Measurements from ENCODE around the gene PDE4B. TPM values are rescaled to one million over a fixed set of nuclear protein-coding genes. Genes with fewer than 3 reads are reported as not detected.

Gene PDE4B
- total and polyA plus RNA-seq, 12 donors: 2.0 to 63.2 (median 15.3) TPM

DNA sequence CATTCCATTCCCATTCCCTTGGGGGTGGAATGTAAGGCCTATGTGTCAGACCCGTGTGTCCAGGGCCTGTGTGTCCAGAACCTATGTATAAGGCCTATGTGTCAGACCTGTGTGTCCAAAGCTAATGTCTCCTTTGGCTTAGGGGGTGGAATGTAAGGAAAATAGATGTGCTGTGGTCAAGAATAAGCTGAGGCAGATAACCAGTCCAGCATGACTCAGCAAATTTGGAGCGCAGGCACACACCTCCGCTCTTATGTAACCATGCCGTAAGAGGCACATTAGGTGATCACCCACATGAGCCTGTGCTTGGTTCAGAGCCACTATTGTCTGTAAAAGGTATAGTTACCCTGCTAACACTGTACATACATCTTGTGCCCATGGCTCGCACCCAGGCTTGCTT lies 590.5 kb downstream of the PDE4B start:
- Histone ChIP-seq H3K36me3 (no peaks in the 10 kb centered on the region), H3K4me1 (peaks cover 0 to 38% (median 0%) of the 10 kb centered on the region in 9 donors), H3K27ac (no peak overlapping the region), H3K4me3 (no peak overlapping the region), H3K9me3 (peaks cover 0 to 17% (median 6%) of the 10 kb centered on the region in 11 donors), H3K27me3 (no peaks in the 10 kb centered on the region)
- TF ChIP-seq, protein P1, sequence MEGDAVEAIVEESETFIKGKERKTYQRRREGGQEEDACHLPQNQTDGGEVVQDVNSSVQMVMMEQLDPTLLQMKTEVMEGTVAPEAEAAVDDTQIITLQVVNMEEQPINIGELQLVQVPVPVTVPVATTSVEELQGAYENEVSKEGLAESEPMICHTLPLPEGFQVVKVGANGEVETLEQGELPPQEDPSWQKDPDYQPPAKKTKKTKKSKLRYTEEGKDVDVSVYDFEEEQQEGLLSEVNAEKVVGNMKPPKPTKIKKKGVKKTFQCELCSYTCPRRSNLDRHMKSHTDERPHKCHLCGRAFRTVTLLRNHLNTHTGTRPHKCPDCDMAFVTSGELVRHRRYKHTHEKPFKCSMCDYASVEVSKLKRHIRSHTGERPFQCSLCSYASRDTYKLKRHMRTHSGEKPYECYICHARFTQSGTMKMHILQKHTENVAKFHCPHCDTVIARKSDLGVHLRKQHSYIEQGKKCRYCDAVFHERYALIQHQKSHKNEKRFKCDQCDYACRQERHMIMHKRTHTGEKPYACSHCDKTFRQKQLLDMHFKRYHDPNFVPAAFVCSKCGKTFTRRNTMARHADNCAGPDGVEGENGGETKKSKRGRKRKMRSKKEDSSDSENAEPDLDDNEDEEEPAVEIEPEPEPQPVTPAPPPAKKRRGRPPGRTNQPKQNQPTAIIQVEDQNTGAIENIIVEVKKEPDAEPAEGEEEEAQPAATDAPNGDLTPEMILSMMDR (IDR thresholded peaks at IDR 0.05): no peak
- no peak for DNase-seq
- WGBS, 2 donors: 92 to 96% methylated on average over 5 of the region's 5 CpGs
- no peak for ATAC-seq
- intact Hi-C loops (cut with DNase I): no loop called here

DNA sequence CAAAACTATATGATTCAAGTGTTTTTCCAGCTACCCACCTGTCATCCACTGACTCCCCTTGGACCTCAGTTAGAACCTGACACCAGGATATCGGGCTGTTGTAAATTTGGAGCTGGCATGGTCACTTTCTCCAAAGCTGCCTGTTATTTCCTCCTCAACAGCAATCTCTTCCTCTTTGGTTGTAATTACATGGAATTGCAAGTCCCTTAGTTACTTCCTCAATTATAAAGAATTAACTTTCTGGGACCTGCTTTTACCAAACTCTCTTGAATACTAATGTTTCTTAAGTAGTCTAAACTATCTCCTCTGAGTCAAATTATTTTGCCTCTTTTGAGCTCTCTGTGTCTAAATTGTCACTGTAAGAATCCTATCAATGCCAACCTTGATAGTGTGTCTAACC lies 590.9 kb downstream of the PDE4B start:
- no peak overlapping the region for H3K4me3 ChIP-seq
- H3K9me3 ChIP-seq: peaks cover 0 to 17% (median 6%) of the 10 kb centered on the region in 11 donors
- TF ChIP-seq, protein P1 (IDR thresholded peaks at IDR 0.05): no peak
- H3K27ac ChIP-seq: no peak overlapping the region
- no peaks in the 10 kb centered on the region for H3K36me3 ChIP-seq
- intact Hi-C loops (cut with DNase I): no loop called here
- 81 to 90% methylated on average over 1 of the region's 1 CpG for WGBS, 2 donors
- H3K27me3 ChIP-seq: no peaks in the 10 kb centered on the region
- DNase-seq (no peak), ATAC-seq (no peak)
- peaks cover 0 to 38% (median 0%) of the 10 kb centered on the region in 9 donors for H3K4me1 ChIP-seq

DNA sequence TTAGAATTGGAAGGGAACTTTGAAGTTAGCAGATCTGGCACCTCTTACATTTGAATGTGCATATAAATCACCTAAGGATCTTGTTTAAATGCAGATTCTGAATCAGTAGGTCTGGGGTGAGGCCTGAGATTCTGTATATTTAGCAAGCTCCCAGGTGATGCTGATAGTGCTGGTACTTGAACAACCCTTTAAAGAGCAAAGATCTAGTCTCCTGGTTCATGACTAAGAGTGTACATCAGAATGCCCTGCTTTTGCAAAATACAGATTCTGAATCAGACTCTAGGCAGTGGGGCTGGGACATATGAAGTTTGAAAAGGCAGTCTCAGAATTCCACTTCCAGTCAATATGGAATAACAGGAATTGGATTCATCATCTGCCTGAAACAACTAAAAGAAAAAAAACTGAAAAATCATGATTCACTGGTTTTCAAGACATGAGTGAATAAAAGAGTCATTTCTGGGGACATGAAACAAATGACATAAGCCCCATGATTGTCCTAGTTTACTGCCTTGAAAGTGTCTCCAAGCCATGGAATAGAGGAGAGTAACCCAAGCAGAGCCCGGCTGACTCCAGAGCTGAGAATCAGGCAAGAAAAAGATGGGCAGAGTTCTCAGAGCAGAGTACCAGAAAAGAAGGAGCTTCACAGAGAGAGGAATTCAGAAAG lies 591.7 kb downstream of the PDE4B start:
- Histone ChIP-seq H3K36me3 (no peaks in the 10 kb centered on the region), H3K4me1 (peaks cover 0 to 38% (median 0%) of the 10 kb centered on the region in 9 donors), H3K4me3 (no peak overlapping the region), H3K27me3 (no peaks in the 10 kb centered on the region), H3K27ac (no peak overlapping the region), H3K9me3 (peaks cover 0 to 17% (median 6%) of the 10 kb centered on the region in 11 donors)
- TF ChIP-seq, protein P1 (IDR thresholded peaks at IDR 0.05): no peak
- no peak for ATAC-seq
- DNase-seq: no peak
- intact Hi-C loops (cut with DNase I): no loop called here
- 86 to 100% methylated on average over 1 of the region's 1 CpG for WGBS, 2 donors

DNA sequence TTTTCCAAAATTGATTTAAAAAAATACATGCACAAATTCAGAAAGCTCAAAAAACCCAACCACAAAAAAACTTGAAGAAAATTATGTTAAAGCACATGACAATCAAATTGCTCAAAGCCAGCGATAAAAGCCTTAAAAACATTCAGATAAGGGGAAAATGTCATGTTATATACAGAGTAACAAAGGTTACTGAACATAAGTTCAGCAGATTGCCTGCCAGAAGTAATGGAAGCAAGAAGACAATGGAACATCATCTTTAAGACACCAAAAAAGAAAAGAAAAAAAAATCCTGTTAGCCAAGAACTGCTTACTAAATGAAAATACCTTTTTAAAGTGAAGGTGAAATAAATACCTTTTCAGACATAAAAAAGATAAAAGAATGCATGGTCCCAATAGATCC lies 594.0 kb downstream of the PDE4B start:
- Histone ChIP-seq H3K36me3 (no peaks in the 10 kb centered on the region), H3K27me3 (no peaks in the 10 kb centered on the region), H3K4me1 (peaks cover 0 to 19% (median 0%) of the 10 kb centered on the region in 9 donors), H3K27ac (no peak overlapping the region), H3K9me3 (peaks cover 0 to 24% (median 6%) of the 10 kb centered on the region in 11 donors), H3K4me3 (no peak overlapping the region)
- WGBS, 2 donors: 72 to 87% methylated on average over 1 of the region's 1 CpG
- no peak for DNase-seq
- TF ChIP-seq, protein P1 (IDR thresholded peaks at IDR 0.05): no peak
- intact Hi-C loops (cut with DNase I): no loop called here
- no peak for ATAC-seq
